SJCRH30 (cell line): ENCODE data around the gene F2R. TPM values are rescaled to one million over a fixed set of nuclear protein-coding genes. Genes with fewer than 3 reads are reported as not detected.
"Not testable (repeated sequence)": the region's sequence is repeated elsewhere in the genome, so short reads cannot be mapped to it uniquely, and the experiment has no call there.

Experiments
- DNase-seq, 2 experiments: peaks; one replicate each; pipeline ENCODE4 v3.0.0-alpha.2; 2015 to 2020
- H3K27ac ChIP-seq: fragments of 250-450 bp; sonication (Bioruptor Pico); 2 replicates; pipeline ENCODE4 v1.5.1; 2020; ENCODE audit warnings: mild to moderate bottlenecking, moderate library complexity
- H3K27me3 ChIP-seq: fragments of 250-450 bp; sonication (Bioruptor Pico); 2 replicates; pipeline ENCODE4 v1.5.1; 2020; ENCODE audit warnings: mild to moderate bottlenecking, moderate library complexity
- H3K36me3 ChIP-seq: fragments of 250-450 bp; sonication (Bioruptor Pico); 2 replicates; pipeline ENCODE4 v1.5.1; 2020; ENCODE audit warnings: mild to moderate bottlenecking, moderate library complexity
- H3K4me1 ChIP-seq: fragments of 250-450 bp; sonication (Bioruptor Pico); 2 replicates; pipeline ENCODE4 v1.5.1; 2020; ENCODE audit warnings: mild to moderate bottlenecking, moderate library complexity
- H3K4me3 ChIP-seq: fragments of 250-450 bp; sonication (Bioruptor Pico); 2 replicates; pipeline ENCODE4 v1.5.1; 2020; ENCODE audit warnings: mild to moderate bottlenecking, moderate library complexity
- H3K9me3 ChIP-seq: fragments of 250-450 bp; sonication (Bioruptor Pico); replicated peaks from 2 replicates; pipeline ENCODE4 v1.5.1; 2020; ENCODE audit warnings: mild to moderate bottlenecking, moderate library complexity
- total RNA-seq: library from RNA; depleted of rRNA; stranded (reverse); fragments of >200 nt; shearing (Covaris generic); gene quantifications from 2 replicates; pipeline ENCODE4 v1.2.3, GENCODE V29; 2014; rRNA removed

F2R gene
- total RNA-seq, 1 experiment from 2014 or later, result 99.3 TPM

- Histone ChIP-seq H3K4me1 (no peaks in the 10 kb centered on the region), H3K36me3 (no peaks in the 10 kb centered on the region), H3K9me3 (no peaks in the 10 kb centered on the region), H3K4me3 (no peak overlapping the region), H3K27me3 (no peaks in the 10 kb centered on the region; the same call in 1 of the 2 replicates), H3K27ac (no peak overlapping the region)
- no peak for DNase-seq
Measured at GRCh38 chr5:76775921-76776320, 60.0 kb downstream of the F2R start.

- H3K9me3 ChIP-seq, result no peaks in the 10 kb centered on the region
- no peaks in the 10 kb centered on the region for H3K36me3 ChIP-seq
- H3K27ac ChIP-seq, result no peak overlapping the region
- no peaks in the 10 kb centered on the region for H3K4me1 ChIP-seq
- no peak overlapping the region for H3K4me3 ChIP-seq
- no peaks in the 10 kb centered on the region; the same call in 1 of the 2 replicates for H3K27me3 ChIP-seq
- no peak for DNase-seq
Measured at GRCh38 chr5:76776391-76776790, 60.5 kb downstream of the F2R start.

- not testable (repeated sequence) for H3K4me3 ChIP-seq, DNase-seq, H3K4me1 ChIP-seq, H3K27me3 ChIP-seq, H3K9me3 ChIP-seq, H3K36me3 ChIP-seq, H3K27ac ChIP-seq
Measured at GRCh38 chr5:76780616-76781015, 64.7 kb downstream of the F2R start.

GRCh38 chr5:76781775-76782174 lies 65.8 kb downstream of the F2R start:
- Histone ChIP-seq H3K4me3 (no peak overlapping the region), H3K27me3 (no peaks in the 10 kb centered on the region; the same call in 1 of the 2 replicates), H3K27ac (no peak overlapping the region), H3K36me3 (no peaks in the 10 kb centered on the region), H3K9me3 (no peaks in the 10 kb centered on the region), H3K4me1 (no peaks in the 10 kb centered on the region)
- no peak for DNase-seq

- no peak for DNase-seq
- Histone ChIP-seq H3K9me3 (no peaks in the 10 kb centered on the region), H3K27me3 (no peaks in the 10 kb centered on the region; the same call in 1 of the 2 replicates), H3K27ac (no peak overlapping the region), H3K36me3 (no peaks in the 10 kb centered on the region), H3K4me3 (no peak overlapping the region), H3K4me1 (peaks cover 3% of the 10 kb centered on the region; the same call in 1 of the 2 replicates)
Measured at GRCh38 chr5:76782444-76782843, 66.5 kb downstream of the F2R start.

Other genes starting within 250 kb of the F2R start
- 19.1 and 20.2 TPM in 2 replicates for gene F2RL2, start 92.7 kb upstream of the F2R start, total RNA-seq
- 0.02 TPM in 1 of 2 replicates, not detected in the other for gene F2RL1, start 102.9 kb downstream of the F2R start, total RNA-seq
- not detected in 2 replicates for gene S100Z, start 133.9 kb downstream of the F2R start, total RNA-seq
- gene CRHBP, start 236.9 kb downstream of the F2R start, total RNA-seq, result not detected in 2 replicates